Erythroblast (primary cell): ENCODE data around the gene BEST4.

Experiments
- GATA1 ChIP-seq: IDR thresholded peaks from 2 replicates; pipeline ENCODE4 v1.6.1; 2011; ENCODE audit warnings: low read depth, mild to moderate bottlenecking, control low read depth, low read length, moderate library complexity
- POLR2A ChIP-seq: IDR thresholded peaks from 2 replicates; pipeline ENCODE4 v1.6.1; 2011; ENCODE audit warnings: mild to moderate bottlenecking, low read length

DNA sequence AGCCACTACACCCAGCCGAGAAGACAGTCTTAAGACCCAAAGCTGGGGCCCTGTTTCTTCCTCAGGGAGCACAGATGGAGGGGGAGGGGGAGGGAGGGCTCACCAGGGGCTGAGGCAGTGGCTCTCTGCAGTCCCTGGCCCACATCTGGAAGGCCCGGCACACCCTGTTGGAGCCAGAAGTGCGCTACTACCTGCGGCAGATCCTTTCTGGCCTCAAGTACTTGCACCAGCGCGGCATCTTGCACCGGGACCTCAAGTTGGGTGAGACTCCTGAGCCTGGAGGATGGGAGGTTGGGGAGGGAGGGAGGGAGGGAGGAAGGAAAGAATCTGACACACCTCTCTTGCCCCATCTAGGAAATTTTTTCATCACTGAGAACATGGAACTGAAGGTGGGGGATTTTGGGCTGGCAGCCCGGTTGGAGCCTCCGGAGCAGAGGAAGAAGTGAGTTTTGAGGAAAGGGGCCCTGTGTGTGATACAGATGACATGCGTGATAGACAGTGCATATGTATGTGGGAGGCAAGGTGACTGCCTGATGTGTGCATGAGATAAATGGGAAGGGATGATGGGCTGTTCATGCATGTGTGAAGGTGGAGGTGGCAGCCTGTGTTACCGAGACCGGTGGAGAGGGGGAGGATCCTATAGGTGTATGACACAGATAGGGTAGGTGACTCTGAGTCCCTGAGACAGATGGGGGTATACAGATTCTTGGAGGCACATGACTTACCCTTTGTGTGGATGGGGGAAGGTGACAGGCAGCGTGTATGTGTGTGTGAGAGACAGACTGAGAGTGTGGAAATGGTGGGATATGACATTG, 13.7 kb upstream of the BEST4 start:
- TF ChIP-seq POLR2A: no peak
- no peak for TF ChIP-seq GATA1
